Measurements from ENCODE around the gene NCKAP5.

The NCKAP5 gene

DNA sequence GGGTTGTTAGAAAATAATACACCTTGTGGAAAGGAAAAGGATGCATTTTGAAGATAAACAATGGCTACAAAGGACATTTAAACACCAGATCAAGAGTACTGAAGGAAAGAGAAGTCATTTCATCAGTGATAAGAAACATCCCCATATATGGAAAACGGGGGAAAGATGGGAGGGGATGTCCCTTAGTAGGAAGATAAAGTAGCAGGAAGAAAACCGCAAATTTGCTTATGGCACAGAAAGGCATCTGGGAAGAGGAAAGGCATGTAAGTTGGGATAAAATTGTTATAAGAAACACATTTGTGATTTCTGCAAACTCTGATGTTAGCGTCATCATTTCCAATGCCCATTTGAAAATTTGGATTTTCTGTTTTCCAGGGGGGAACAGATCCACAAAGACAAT is 887.7 kb downstream of the NCKAP5 start:
- no peak for DNase-seq (ENCODE audit: low read depth)
- TF ChIP-seq, protein P1, sequence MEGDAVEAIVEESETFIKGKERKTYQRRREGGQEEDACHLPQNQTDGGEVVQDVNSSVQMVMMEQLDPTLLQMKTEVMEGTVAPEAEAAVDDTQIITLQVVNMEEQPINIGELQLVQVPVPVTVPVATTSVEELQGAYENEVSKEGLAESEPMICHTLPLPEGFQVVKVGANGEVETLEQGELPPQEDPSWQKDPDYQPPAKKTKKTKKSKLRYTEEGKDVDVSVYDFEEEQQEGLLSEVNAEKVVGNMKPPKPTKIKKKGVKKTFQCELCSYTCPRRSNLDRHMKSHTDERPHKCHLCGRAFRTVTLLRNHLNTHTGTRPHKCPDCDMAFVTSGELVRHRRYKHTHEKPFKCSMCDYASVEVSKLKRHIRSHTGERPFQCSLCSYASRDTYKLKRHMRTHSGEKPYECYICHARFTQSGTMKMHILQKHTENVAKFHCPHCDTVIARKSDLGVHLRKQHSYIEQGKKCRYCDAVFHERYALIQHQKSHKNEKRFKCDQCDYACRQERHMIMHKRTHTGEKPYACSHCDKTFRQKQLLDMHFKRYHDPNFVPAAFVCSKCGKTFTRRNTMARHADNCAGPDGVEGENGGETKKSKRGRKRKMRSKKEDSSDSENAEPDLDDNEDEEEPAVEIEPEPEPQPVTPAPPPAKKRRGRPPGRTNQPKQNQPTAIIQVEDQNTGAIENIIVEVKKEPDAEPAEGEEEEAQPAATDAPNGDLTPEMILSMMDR (IDR thresholded peaks at IDR 0.05; ENCODE audit: control insufficient read depth, insufficient read depth, low read depth, low read length, missing control alignments): no peak
- no peak overlapping the region for H3K4me3 ChIP-seq (ENCODE audit: control insufficient read depth, low read depth, low read length)

DNA sequence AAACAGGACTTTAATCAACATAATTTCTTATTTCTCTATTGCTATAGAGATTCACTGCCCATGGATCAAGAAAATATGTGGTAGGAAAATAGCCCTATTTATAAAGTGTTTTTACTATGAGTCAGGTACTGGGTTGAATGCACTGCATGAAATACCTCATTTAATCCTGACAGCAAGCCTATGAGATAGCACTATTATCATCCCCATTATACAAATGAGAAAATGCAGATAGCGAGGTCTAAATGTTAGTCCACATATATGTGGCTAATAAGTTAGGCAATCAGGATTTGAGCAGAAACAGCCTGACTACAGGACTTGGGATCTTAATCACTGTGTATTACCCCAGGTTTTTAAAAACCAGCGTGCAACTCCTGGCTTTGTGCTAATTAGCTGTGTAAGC is 889.8 kb downstream of the NCKAP5 start:
- TF ChIP-seq, protein P1 (IDR thresholded peaks at IDR 0.05; ENCODE audit: control insufficient read depth, insufficient read depth, low read depth, low read length, missing control alignments): no peak
- no peak overlapping the region for H3K4me3 ChIP-seq (ENCODE audit: control insufficient read depth, low read depth, low read length)
- DNase-seq (ENCODE audit: low read depth): no peak

DNA sequence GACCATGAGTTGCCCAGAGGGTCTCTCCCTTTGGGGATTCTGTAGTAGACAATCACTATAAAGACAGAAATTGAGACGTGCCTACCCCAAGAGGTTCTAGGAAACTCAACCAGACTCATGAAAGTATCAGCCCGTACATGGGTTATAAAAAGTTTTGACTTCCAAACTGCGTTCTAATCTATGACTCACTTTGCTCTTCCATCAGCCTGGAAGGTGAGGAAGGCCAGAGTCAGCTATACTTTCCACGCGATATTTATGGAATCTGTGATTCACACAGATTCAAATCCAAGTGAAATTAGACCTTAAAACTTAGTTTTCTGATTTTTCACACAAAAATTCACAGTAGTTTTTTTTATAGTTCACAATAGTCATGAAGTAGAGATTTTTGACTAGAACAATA is 890.6 kb downstream of the NCKAP5 start:
- DNase-seq (ENCODE audit: low read depth): no peak
- no peak overlapping the region for H3K4me3 ChIP-seq (ENCODE audit: control insufficient read depth, low read depth, low read length)
- TF ChIP-seq, protein P1 (IDR thresholded peaks at IDR 0.05; ENCODE audit: control insufficient read depth, insufficient read depth, low read depth, low read length, missing control alignments): no peak

DNA sequence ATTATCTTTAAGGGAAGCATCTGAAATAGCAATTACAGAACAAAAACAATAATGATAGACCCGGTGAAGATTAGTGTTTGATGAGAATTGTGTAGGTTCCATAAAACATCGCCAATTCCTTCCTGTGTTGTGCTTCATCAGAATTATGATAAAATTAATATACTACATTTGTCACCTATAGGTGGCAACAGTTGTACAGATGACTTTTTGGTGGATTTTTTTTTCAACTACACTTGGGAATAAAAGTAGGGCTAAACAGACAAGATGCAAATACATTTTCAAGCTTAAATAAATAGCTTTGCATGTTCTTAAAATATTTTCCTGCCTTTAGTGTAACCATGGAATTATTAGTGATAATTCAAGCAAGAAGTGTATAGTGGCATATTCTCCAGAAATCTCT is 891.3 kb downstream of the NCKAP5 start:
- no peak for DNase-seq (ENCODE audit: low read depth)
- TF ChIP-seq, protein P1 (IDR thresholded peaks at IDR 0.05; ENCODE audit: control insufficient read depth, insufficient read depth, low read depth, low read length, missing control alignments): no peak
- H3K4me3 ChIP-seq (ENCODE audit: control insufficient read depth, low read depth, low read length): no peak overlapping the region

DNA sequence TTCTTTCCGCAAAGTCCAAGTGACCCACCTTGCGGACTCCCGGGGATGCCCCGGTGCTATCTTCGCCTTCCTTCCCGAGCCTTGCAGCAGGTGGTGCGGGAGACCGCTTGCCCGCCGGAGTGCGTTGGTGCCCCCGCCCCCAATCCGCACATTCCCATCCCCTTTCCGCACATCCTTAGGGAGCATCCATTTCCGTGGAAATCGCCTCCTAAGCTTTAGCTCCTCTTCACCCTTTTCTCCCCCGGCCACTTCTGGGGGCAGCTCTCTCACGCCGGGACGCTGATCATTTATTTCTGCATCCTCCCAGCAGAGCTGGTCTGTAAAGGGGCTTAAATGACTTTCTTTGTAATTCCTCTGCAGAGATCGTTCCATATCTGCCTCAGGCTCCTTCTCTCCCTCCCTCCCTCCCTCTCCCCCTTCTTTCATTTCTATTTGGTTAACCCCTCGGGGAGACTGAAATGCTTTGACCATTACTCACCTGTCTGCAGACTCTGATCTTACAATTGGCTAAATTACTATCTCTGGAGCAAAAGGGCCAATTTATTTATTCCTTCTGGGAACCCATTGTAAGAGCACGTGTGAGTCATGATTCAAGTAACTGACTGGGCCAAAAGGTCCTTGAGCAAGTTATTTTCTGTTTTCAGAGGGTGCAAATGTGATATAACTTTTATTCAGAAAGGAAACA is 897.0 kb downstream of the NCKAP5 start:
- TF ChIP-seq, protein P1 (IDR thresholded peaks at IDR 0.05; ENCODE audit: control insufficient read depth, insufficient read depth, low read depth, low read length, missing control alignments): no peak
- H3K4me3 ChIP-seq (ENCODE audit: control insufficient read depth, low read depth, low read length): peak overlapping the region; percentile 65
- peak; percentile 64 for DNase-seq (ENCODE audit: low read depth)

DNA sequence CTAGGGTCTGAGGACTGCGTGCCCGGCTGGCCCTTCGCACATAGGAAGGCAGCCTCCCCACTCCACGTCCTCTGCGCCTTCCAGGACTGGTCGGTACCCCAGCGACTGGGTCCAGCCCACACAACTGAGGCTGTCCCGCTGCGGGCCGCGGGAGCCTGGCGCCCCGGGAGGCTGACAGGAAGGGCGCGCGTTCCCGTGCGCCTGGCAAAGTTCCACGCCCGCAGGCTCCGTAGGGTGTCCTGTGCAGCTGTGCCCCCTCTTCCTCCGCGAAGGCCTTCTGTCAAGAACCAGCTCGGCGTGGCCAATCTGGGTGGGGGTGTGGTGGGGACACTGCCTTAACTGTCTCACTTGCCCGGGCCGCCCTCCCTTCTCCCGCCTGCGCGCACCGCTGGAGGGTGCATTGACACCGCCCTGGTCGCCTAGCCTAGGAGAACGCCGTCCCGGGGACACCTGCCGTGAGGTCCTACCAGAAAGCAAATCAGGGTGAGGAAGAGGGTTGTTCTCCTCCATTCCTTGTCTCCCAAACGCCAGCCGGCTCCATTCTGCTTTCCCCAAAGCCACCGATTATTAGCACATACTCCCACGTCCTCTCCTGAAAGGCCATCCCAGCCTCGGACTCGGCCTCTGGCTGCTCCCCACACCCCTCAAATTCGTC is 897.6 kb downstream of the NCKAP5 start:
- H3K4me3 ChIP-seq (ENCODE audit: control insufficient read depth, low read depth, low read length): peak overlapping the region; percentile 65
- no peak for DNase-seq (ENCODE audit: low read depth)
- TF ChIP-seq, protein P1 (IDR thresholded peaks at IDR 0.05; ENCODE audit: control insufficient read depth, insufficient read depth, low read depth, low read length, missing control alignments): no peak
